Stimulated activated CD8-positive, alpha-beta memory T cell treated with anti-CD3 and anti-CD28 coated beads, Interleukin-4, amount 100 ng/mL, for 24 hours (primary cell): ENCODE data around the gene RGS3.
A peak's percentile ranks its signal among the peaks of the same experiment; 100 is the strongest.

Source experiments
- DNase-seq: peaks from one replicate; pipeline ENCODE4 v3.0.0-alpha.2; 2020; ENCODE audit warnings: low read depth

The RGS3 gene

GRCh38 chr9:113511856-113512761, 48.6 kb downstream of the RGS3 start:
- peak; percentile 74 for DNase-seq

GRCh38 chr9:113513111-113513510, 49.6 kb downstream of the RGS3 start:
- no peak for DNase-seq

GRCh38 chr9:113513536-113513935, 50.0 kb downstream of the RGS3 start:
- no peak for DNase-seq

- no peak for DNase-seq
Measured at GRCh38 chr9:113514061-113514460, 50.5 kb downstream of the RGS3 start.

GRCh38 chr9:113514748-113515147, 51.2 kb downstream of the RGS3 start:
- DNase-seq = no peak

GRCh38 chr9:113515862-113516261, 52.3 kb downstream of the RGS3 start:
- DNase-seq = no peak

GRCh38 chr9:113516840-113517577, 53.5 kb downstream of the RGS3 start:
- DNase-seq = peak; percentile 70

GRCh38 chr9:113519426-113520108, 56.0 kb downstream of the RGS3 start:
- DNase-seq = no peak

GRCh38 chr9:113520109-113520642, 56.6 kb downstream of the RGS3 start:
- DNase-seq = peak; percentile 35

GRCh38 chr9:113521693-113522255, 58.2 kb downstream of the RGS3 start:
- no peak for DNase-seq

- no peak for DNase-seq
Measured at GRCh38 chr9:113522419-113522818, 58.9 kb downstream of the RGS3 start.

- DNase-seq = no peak
Measured at GRCh38 chr9:113522858-113523257, 59.3 kb downstream of the RGS3 start.

- peak; percentile 81 for DNase-seq
Measured at GRCh38 chr9:113523421-113524141, 60.1 kb downstream of the RGS3 start.

GRCh38 chr9:113524468-113524867, 60.9 kb downstream of the RGS3 start:
- no peak for DNase-seq

- DNase-seq = no peak
Measured at GRCh38 chr9:113525205-113525604, 61.7 kb downstream of the RGS3 start.

GRCh38 chr9:113525831-113526230, 62.3 kb downstream of the RGS3 start:
- no peak for DNase-seq

GRCh38 chr9:113526231-113526746, 62.8 kb downstream of the RGS3 start:
- no peak for DNase-seq

GRCh38 chr9:113526841-113527240, 63.3 kb downstream of the RGS3 start:
- DNase-seq = no peak

- no peak for DNase-seq
Measured at GRCh38 chr9:113528088-113528487, 64.6 kb downstream of the RGS3 start.

GRCh38 chr9:113528811-113529210, 65.3 kb downstream of the RGS3 start:
- DNase-seq = no peak
